NT2/D1 (cell line): ENCODE data around the gene KIRREL2.

Source experiments
- YY1 ChIP-seq: IDR thresholded peaks from 2 replicates; pipeline ENCODE4 v1.6.1; 2011; ENCODE audit not compliant: insufficient read length, insufficient read depth
- ZNF274 ChIP-seq: IDR thresholded peaks from 2 replicates; pipeline ENCODE4 v1.6.1; 2011; ENCODE audit warnings: mild to moderate bottlenecking, low read depth, low read length

- no peak for TF ChIP-seq YY1
- no peak for TF ChIP-seq ZNF274
These were observed 46.3 kb downstream of the KIRREL2 start for GRCh38 chr19:35902870-35903475.
